GM20000 (cell line): ENCODE data around the gene TMPO.
"Not testable (repeated sequence)": the region's sequence is repeated elsewhere in the genome, so short reads cannot be mapped to it uniquely, and the experiment has no call there.

ENCODE experiments used
- DNase-seq: peaks from one replicate; pipeline ENCODE4 v3.0.0; 2012; ENCODE audit warnings: low spot score
- TF ChIP-seq, protein P1 (sequence below): IDR thresholded peaks from 2 replicates; pipeline ENCODE4 v1.5.1; 2012; ENCODE audit warnings: mild to moderate bottlenecking, control low read depth; ENCODE audit errors: extremely low read depth, missing control alignments

TMPO gene

DNA sequence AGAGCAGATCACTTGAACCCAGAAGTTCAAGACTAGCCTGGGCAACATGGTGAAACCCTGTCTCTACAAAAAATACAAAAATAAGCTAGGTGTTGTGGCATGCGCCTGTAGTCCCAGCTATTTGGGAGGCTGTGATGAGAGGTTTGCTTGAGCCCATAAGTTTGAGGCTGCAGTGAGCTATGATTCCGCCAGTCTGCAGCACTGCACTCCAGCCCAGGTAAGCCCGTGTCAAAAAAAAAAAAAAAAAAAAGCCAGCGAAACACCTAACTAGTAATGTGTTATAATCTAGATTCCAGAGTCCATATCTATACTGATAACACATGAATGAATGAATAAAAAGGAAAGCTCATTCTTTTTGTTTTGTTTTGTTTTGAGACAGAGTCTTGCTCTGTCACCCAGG lies 59.6 kb downstream of the TMPO start:
- TF ChIP-seq, protein P1, sequence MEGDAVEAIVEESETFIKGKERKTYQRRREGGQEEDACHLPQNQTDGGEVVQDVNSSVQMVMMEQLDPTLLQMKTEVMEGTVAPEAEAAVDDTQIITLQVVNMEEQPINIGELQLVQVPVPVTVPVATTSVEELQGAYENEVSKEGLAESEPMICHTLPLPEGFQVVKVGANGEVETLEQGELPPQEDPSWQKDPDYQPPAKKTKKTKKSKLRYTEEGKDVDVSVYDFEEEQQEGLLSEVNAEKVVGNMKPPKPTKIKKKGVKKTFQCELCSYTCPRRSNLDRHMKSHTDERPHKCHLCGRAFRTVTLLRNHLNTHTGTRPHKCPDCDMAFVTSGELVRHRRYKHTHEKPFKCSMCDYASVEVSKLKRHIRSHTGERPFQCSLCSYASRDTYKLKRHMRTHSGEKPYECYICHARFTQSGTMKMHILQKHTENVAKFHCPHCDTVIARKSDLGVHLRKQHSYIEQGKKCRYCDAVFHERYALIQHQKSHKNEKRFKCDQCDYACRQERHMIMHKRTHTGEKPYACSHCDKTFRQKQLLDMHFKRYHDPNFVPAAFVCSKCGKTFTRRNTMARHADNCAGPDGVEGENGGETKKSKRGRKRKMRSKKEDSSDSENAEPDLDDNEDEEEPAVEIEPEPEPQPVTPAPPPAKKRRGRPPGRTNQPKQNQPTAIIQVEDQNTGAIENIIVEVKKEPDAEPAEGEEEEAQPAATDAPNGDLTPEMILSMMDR, result no peak
- DNase-seq, result no peak

DNA sequence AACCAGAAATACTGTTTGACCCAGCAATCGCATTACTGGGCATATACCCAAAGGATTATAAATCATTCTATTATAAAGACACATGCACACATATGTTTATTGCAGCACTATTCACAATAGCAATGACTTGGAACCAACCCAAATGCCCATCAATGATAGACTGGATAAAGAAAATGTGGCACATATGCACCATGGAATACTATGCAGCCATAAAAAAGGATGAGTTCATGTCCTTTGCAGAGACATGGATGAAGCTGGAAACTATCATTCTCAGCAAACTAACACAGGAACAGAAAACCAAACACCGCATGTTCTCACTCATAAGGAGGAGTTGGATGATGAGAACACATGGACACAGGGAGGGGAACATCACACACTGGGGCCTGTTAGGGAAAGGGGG lies 61.4 kb downstream of the TMPO start:
- DNase-seq, result not testable (repeated sequence)

DNA sequence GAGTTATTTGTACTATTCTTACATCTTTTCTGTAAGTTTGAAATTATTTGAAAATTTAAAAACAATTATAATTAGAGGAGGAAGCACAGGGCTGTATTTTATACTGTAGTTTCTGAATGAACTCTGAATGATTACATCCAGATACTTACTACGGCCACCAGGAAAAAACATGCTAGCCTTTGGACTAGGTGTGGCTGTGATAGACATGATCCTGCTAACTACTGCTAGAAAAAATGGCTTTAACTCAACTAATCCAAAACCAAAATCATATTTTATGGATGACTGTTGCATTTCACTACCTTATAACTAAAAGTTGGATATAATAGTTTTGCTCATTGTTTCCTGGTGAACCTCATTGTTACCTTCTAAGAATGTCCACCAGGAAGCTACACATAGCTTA lies 63.0 kb downstream of the TMPO start:
- no peak for DNase-seq
- TF ChIP-seq, protein P1, result no peak

DNA sequence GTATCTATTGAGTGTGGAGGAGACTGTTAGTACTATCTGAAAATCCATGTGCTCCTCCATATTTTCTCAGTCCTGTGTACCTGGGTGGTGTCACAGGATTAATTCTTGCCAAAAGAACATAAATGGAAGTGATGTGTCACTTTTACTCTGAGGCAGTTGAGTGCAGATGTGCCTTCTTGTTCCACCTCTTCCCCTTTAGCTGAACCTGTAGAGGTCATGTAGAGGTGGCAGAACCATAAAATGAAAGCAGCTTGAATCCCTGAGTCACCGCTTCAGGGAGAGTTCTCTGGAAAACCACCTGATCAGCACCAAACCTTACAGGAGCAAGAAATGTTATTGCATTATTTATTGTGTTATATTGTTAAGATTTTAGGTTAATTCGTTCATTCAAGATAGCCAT lies 63.4 kb downstream of the TMPO start:
- no peak for DNase-seq
- TF ChIP-seq, protein P1, result no peak

DNA sequence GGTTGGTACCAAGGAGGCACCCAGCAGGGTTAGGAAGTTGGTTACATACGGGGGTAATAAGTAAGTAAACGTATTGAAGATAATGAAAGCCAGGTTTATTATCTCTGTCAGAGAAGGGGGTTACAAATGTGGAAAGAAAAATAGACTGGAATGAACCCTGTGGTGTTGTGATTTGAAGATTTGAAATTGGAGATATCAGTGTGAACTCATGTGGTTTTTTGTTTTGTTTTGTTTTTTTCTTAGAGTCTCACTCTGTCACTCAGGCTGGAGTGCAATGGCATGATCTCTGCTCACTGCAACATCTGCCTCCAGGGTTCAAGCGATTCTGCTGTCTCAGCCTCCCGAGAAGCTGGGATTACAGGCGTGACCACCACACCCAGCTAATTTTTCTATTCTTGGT lies 64.0 kb downstream of the TMPO start:
- TF ChIP-seq, protein P1, result no peak
- DNase-seq, result no peak

DNA sequence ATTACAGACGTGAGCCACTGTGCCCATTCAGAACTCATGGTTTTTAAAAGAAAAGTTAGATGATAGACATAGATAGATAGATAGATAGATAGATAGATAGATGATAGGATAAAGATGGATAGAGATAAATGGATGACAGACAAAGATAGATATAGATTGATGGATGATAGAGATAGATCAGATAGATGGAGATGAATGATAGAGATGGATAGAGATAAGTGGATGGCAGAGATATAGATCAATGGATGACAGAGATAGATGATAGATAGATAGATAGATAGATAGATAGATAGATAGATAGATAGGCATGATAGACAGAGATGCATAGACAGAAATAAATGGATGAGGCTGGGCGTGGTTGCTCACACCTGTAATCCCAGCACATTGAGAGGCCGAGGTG lies 64.4 kb downstream of the TMPO start:
- no peak for DNase-seq
- TF ChIP-seq, protein P1, result no peak

DNA sequence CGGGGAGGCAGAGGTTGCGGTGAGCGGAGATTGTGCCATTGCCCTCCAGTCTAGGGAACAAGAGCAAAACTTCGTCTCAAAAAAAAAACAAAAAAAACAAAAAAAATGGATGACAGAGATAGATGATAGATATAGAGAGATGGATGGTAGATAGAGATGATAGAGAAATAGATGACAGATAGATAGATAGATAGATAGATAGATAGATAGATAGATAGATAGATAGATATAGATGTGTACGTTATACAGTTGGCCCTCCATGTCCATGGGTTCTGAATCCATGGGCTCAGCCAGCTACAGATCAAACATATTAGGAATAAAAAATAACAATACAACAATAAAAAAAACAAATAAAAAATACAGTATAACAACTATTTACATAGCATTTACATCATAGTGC lies 65.3 kb downstream of the TMPO start:
- TF ChIP-seq, protein P1, result no peak
- no peak for DNase-seq

DNA sequence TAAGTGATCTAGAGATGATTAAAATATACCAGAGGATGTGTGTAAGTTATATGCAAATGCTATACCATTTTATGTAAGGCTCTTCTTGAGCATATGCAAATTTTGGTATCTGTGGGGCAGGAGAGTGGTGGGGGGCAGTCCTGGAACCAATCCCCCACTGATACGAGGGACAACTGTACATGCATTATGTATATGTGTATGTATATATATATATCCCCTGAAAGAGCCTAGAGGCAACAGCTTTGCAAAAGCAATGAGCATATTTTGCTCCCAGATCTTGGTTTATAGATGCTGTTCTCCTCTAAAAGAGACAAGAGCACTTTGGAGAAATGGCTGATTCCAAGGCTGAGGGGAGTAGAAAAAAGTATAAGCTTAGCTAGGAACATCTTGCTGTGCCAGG lies 65.7 kb downstream of the TMPO start:
- TF ChIP-seq, protein P1, result no peak
- DNase-seq, result no peak
